ENCODE results near the gene PF4V1.

Gene PF4V1

GRCh38 chr4:73844806-73845205 is 8.3 kb upstream of the PF4V1 start:
- H3K4me2 ChIP-seq (ENCODE audit: low read depth, low read length, poor library complexity, severe bottlenecking) = no peak overlapping the region
- H2AFZ ChIP-seq (ENCODE audit: low read length) = no peak overlapping the region
- no peak for TF ChIP-seq CTCF (conservative IDR thresholded peaks at IDR 0.05; ENCODE audit: low read length)
- no peak for TF ChIP-seq EZH2phosphoT487 (IDR thresholded peaks at IDR 0.05; ENCODE audit: borderline replicate concordance)
- H3F3A ChIP-seq (ENCODE audit: low read depth) = no peaks in the 10 kb centered on the region
- no peaks in the 10 kb centered on the region for H3K27me3 ChIP-seq (ENCODE audit: insufficient read depth, low read length, poor library complexity, severe bottlenecking)
- H3K79me2 ChIP-seq (ENCODE audit: insufficient read depth, low read length) = no peaks in the 10 kb centered on the region
- no peaks in the 10 kb centered on the region for H3K4me1 ChIP-seq (ENCODE audit: insufficient read depth, low read length, poor library complexity, severe bottlenecking)
- no peaks in the 10 kb centered on the region for H3K9me2 ChIP-seq (replicated peaks; ENCODE audit: low read depth, low read length)
- H3K9me3 ChIP-seq (ENCODE audit: insufficient read depth, low read depth, low read length) = no peaks in the 10 kb centered on the region
- no peaks in the 10 kb centered on the region for H3K36me3 ChIP-seq (ENCODE audit: insufficient read depth, low read length)
- no peak overlapping the region for H3K4me3 ChIP-seq (ENCODE audit: low read length, poor library complexity, severe bottlenecking)
- H4K20me1 ChIP-seq (ENCODE audit: insufficient read depth, low read length, poor library complexity, severe bottlenecking) = no peaks in the 10 kb centered on the region
- no peak overlapping the region for H3K9ac ChIP-seq (ENCODE audit: low read depth, low read length, poor library complexity, severe bottlenecking)

- Histone ChIP-seq H3K9me2 (replicated peaks; ENCODE audit: low read depth, low read length) (no peaks in the 10 kb centered on the region), H3K9ac (ENCODE audit: low read depth, low read length, poor library complexity, severe bottlenecking) (no peak overlapping the region), H2AFZ (ENCODE audit: low read length) (no peak overlapping the region), H3K79me2 (ENCODE audit: insufficient read depth, low read length) (no peaks in the 10 kb centered on the region), H4K20me1 (ENCODE audit: insufficient read depth, low read length, poor library complexity, severe bottlenecking) (no peaks in the 10 kb centered on the region), H3K9me3 (ENCODE audit: insufficient read depth, low read depth, low read length) (no peaks in the 10 kb centered on the region), H3K4me3 (ENCODE audit: low read length, poor library complexity, severe bottlenecking) (no peak overlapping the region), H3K36me3 (ENCODE audit: insufficient read depth, low read length) (no peaks in the 10 kb centered on the region), H3K27me3 (ENCODE audit: insufficient read depth, low read length, poor library complexity, severe bottlenecking) (no peaks in the 10 kb centered on the region), H3K4me1 (ENCODE audit: insufficient read depth, low read length, poor library complexity, severe bottlenecking) (no peaks in the 10 kb centered on the region), H3K4me2 (ENCODE audit: low read depth, low read length, poor library complexity, severe bottlenecking) (no peak overlapping the region), H3F3A (ENCODE audit: low read depth) (no peaks in the 10 kb centered on the region)
- TF ChIP-seq EZH2phosphoT487 (IDR thresholded peaks at IDR 0.05; ENCODE audit: borderline replicate concordance) (no peak), CTCF (conservative IDR thresholded peaks at IDR 0.05; ENCODE audit: low read length) (no peak)
These were observed 5.4 kb upstream of the PF4V1 start for GRCh38 chr4:73847526-73848182.

GRCh38 chr4:73848183-73848777 is 4.8 kb upstream of the PF4V1 start:
- Histone ChIP-seq H4K20me1 (ENCODE audit: insufficient read depth, low read length, poor library complexity, severe bottlenecking) (no peaks in the 10 kb centered on the region), H3F3A (ENCODE audit: low read depth) (no peaks in the 10 kb centered on the region)

More at GRCh38 chr4:73848183-73848777, 4.8 kb upstream of the PF4V1 start:
- no peaks in the 10 kb centered on the region for H3K27me3 ChIP-seq (ENCODE audit: insufficient read depth, low read length, poor library complexity, severe bottlenecking)
- H3K4me1 ChIP-seq (ENCODE audit: insufficient read depth, low read length, poor library complexity, severe bottlenecking) = no peaks in the 10 kb centered on the region
- no peaks in the 10 kb centered on the region for H3K9me2 ChIP-seq (replicated peaks; ENCODE audit: low read depth, low read length)
- H3K79me2 ChIP-seq (ENCODE audit: insufficient read depth, low read length) = no peaks in the 10 kb centered on the region
- H3K36me3 ChIP-seq (ENCODE audit: insufficient read depth, low read length) = no peaks in the 10 kb centered on the region
- no peak overlapping the region for H3K4me3 ChIP-seq (ENCODE audit: low read length, poor library complexity, severe bottlenecking)
- H3K9ac ChIP-seq (ENCODE audit: low read depth, low read length, poor library complexity, severe bottlenecking) = no peak overlapping the region
- H3K9me3 ChIP-seq (ENCODE audit: insufficient read depth, low read depth, low read length) = no peaks in the 10 kb centered on the region
- no peak overlapping the region for H2AFZ ChIP-seq (ENCODE audit: low read length)
- H3K4me2 ChIP-seq (ENCODE audit: low read depth, low read length, poor library complexity, severe bottlenecking) = no peak overlapping the region
- TF ChIP-seq CTCF (conservative IDR thresholded peaks at IDR 0.05; ENCODE audit: low read length) (no peak), EZH2phosphoT487 (IDR thresholded peaks at IDR 0.05; ENCODE audit: borderline replicate concordance) (no peak)
